HepG2 (cell line): Measurements from ENCODE around the gene NRG2. TPM values are rescaled to one million over a fixed set of nuclear protein-coding genes. Genes with fewer than 3 reads are reported as not detected.

Experiments
- ATAC-seq: fragments of 200-7000 bp; cut with Tn5 transposase; 3 replicates; pipeline ENCODE4 v1.9.1; 2020; ENCODE audit warnings: mild to moderate bottlenecking, moderate library complexity
- BruUV-seq: library from RNA; stranded (reverse); fragments of 400-500 nt; replicated peaks from 2 replicates; lab custom pipeline; 2021; lab: Mats Ljungman, UMichigan
- CTCF ChIA-PET: fragments of 300-600 bp; formaldehyde crosslinking; extraction: SDS; loops from one replicate; lab custom pipeline; 2021; ENCODE audit warnings: low total read pairs, inconsistent platforms, low intra/inter-chr PET ratio; lab: Yijun Ruan, JAX
- POLR2A ChIA-PET: fragments of 350-600 bp; sonication (Branson Sonifier 250); formaldehyde crosslinking; loops from one replicate; lab custom pipeline; 2020; ENCODE audit warnings: antibody characterized with exemption, inconsistent platforms; lab: Yijun Ruan, JAX
- DNase-seq: peaks from one replicate; pipeline ENCODE4 v3.0.0-alpha.2; 2015; ENCODE audit warnings: low spot score
- FAIRE-seq: peaks from 3 replicates; lab custom pipeline; 2011; peaks lifted over from hg19 to GRCh38; lab: Jason Lieb, UNC
- H2AFZ ChIP-seq: one replicate; pipeline ENCODE4 v1.6.1; 2011; ENCODE audit warnings: low read length, inconsistent platforms
- H3K27ac ChIP-seq: fragments of 300-600 bp; 3 replicates; pipeline ENCODE4 v1.8.0; 2011; ENCODE audit warnings: mixed run types, mild to moderate bottlenecking, mixed read lengths, low read length, inconsistent platforms; ENCODE audit not compliant: insufficient read depth; ENCODE audit errors: extremely low read length
- H3K27me3 ChIP-seq, 2 experiments: fragments of 200-600 bp in 1 of 2; 2 replicates in 1 of 2; 3 replicates in 1 of 2; pipeline versions ENCODE4 v1.6.0 to v1.8.0; 2011; ENCODE audit warnings: low read length in 2 of 2, mild to moderate bottlenecking in 2 of 2, moderate library complexity in 2 of 2, inconsistent platforms in 1 of 2; ENCODE audit not compliant: insufficient read depth in 2 of 2, control insufficient read depth in 1 of 2
- H3K36me3 ChIP-seq, 2 experiments: fragments of 200-600 bp in 1 of 2; replicated peaks in 1 of 2; 2 replicates in 1 of 2; 3 replicates in 1 of 2; pipeline versions ENCODE4 v1.5.1 to v1.8.0; 2011; ENCODE audit warnings: low read length in 2 of 2, inconsistent platforms in 1 of 2; ENCODE audit not compliant: insufficient read depth in 2 of 2, control insufficient read depth in 1 of 2
- H3K4me1 ChIP-seq: 2 replicates; pipeline ENCODE4 v1.5.1; 2012; ENCODE audit warnings: low read length, inconsistent platforms; ENCODE audit not compliant: insufficient read depth
- H3K4me2 ChIP-seq: 2 replicates; pipeline ENCODE4 v1.6.0; 2011; ENCODE audit warnings: low read depth, low read length, inconsistent platforms
- H3K4me3 ChIP-seq, 3 experiments: fragments of 200-600 bp in 1 of 3; sonication (generic), shearing (Covaris generic) in 1 of 3; replicated peaks in 1 of 3; 2 replicates each; pipeline ENCODE4 v1.5.1; 2011 to 2016; ENCODE audit warnings: low read length in 3 of 3, inconsistent platforms in 2 of 3, low read depth in 2 of 3, mild to moderate bottlenecking in 2 of 3, control low read depth in 1 of 3, mixed read lengths in 1 of 3; ENCODE audit not compliant: insufficient read depth in 1 of 3
- H3K79me2 ChIP-seq: one replicate; pipeline ENCODE4 v1.6.1; 2011; ENCODE audit warnings: low read length, inconsistent platforms; ENCODE audit not compliant: insufficient read depth
- H3K9ac ChIP-seq: 2 replicates; pipeline ENCODE4 v1.6.0; 2011; ENCODE audit warnings: mild to moderate bottlenecking, low read depth, low read length, inconsistent platforms; ENCODE audit not compliant: insufficient read depth
- H3K9me3 ChIP-seq: 2 replicates; pipeline ENCODE4 v1.5.1; 2012; ENCODE audit warnings: mild to moderate bottlenecking, low read length
- H4K20me1 ChIP-seq: 2 replicates; pipeline ENCODE4 v1.6.0; 2011; ENCODE audit warnings: inconsistent platforms, mild to moderate bottlenecking, low read length, moderate library complexity; ENCODE audit not compliant: insufficient read depth
- CHCHD3 ChIP-seq: sonication (generic); formaldehyde crosslinking; IDR thresholded peaks from 2 replicates; pipeline ENCODE4 v1.8.0; 2022; ENCODE audit warnings: mild to moderate bottlenecking, missing genetic modification reagents, moderate library complexity
- EP300 ChIP-seq, 3 experiments: sonication (generic) in 1 of 3; formaldehyde crosslinking in 1 of 3; IDR thresholded peaks; 2 replicates each; pipeline versions ENCODE4 v1.5.1 to v1.6.1; 2011 to 2020; ENCODE audit warnings: low read depth in 2 of 3, low read length in 2 of 3, borderline replicate concordance in 1 of 3, improper control_type of control experiment in 1 of 3, mild to moderate bottlenecking in 1 of 3, missing genetic modification reagents in 1 of 3, moderate library complexity in 1 of 3
- KLF13 ChIP-seq: sonication (generic); formaldehyde crosslinking; IDR thresholded peaks from 2 replicates; pipeline ENCODE4 v1.4.0; 2020; ENCODE audit warnings: mild to moderate bottlenecking, missing genetic modification reagents
- KMT2A ChIP-seq: sonication (generic); formaldehyde crosslinking; IDR thresholded peaks from 2 replicates; pipeline ENCODE4 v1.4.0; 2020; ENCODE audit warnings: missing genetic modification reagents
- RARA ChIP-seq: IDR thresholded peaks from 2 replicates; pipeline ENCODE4 v1.6.1; 2016; ENCODE audit warnings: missing genetic modification reagents, missing compliant biosample characterization
- ZC3H4 ChIP-seq: sonication (generic); formaldehyde crosslinking; IDR thresholded peaks from 2 replicates; pipeline ENCODE4 v1.4.0; 2020; ENCODE audit warnings: missing genetic modification reagents, borderline replicate concordance
- ZFP1 ChIP-seq: IDR thresholded peaks from 2 replicates; pipeline ENCODE4 v1.6.1; 2016
- ZSCAN22 ChIP-seq: sonication (generic); formaldehyde crosslinking; IDR thresholded peaks from 2 replicates; pipeline ENCODE4 v1.4.0; 2020; ENCODE audit warnings: mild to moderate bottlenecking, missing genetic modification reagents
- WGBS: methylation state at CpG from one replicate; pipeline ENCODE4 v1.1.6; 2017; ENCODE audit warnings: low lambda C conversion rate; 5-methylcytosine and 5-hydroxymethylcytosine counted together
- in situ Hi-C: cut with HindIII; loops from 2 replicates; pipeline ENCODE4 v1.10.0; 2017; ENCODE audit warnings: low pct_unique_long_range_greater_than_20kb; ENCODE audit not compliant: extremely low pct_ligation_motif_present
- intact Hi-C: fragments of 100-400 bp; cut with micrococcal nuclease; formaldehyde crosslinking; loops from one replicate; pipeline ENCODE4 v1.10.0; 2022; ENCODE audit not compliant: unreplicated experiment
- polyA plus RNA-seq, 8 experiments: library from polyadenylated mRNA; depleted of rRNA in 3 of 8; stranded (reverse) in 7 of 8; unstranded in 1 of 8; fragments of >200 nt; fragmentation: Illumina TruSeq in 4 of 8; extraction: Trizol in 4 of 8; gene quantifications; 2 replicates each; pipeline versions ENCODE4 v1.2.1 to v1.2.3, GENCODE V29; 2011 to 2016; ENCODE audit warnings: low read depth in 4 of 8, missing spikeins in 1 of 8, mixed read lengths in 1 of 8; ENCODE audit not compliant: insufficient read depth in 1 of 8
- total RNA-seq, 5 experiments: library from RNA; depleted of rRNA; stranded (reverse); fragments of >200 nt; fragmentation: Illumina TruSeq; extraction: Trizol; gene quantifications; 2 replicates each; pipeline ENCODE4 v1.2.3, GENCODE V29; 2016; ENCODE audit warnings: low read depth in 1 of 5
- TF ChIP-seq, protein P1 (sequence below): IDR thresholded peaks from 2 replicates; pipeline ENCODE4 v1.6.1; 2016; ENCODE audit warnings: mild to moderate bottlenecking, missing biosample characterization, missing genetic modification reagents

The NRG2 gene
- total and polyA plus RNA-seq, 2 of the 13 experiments (the other 11 are each of a cell fraction or from before 2014, with no cell fraction given) = not detected

DNA sequence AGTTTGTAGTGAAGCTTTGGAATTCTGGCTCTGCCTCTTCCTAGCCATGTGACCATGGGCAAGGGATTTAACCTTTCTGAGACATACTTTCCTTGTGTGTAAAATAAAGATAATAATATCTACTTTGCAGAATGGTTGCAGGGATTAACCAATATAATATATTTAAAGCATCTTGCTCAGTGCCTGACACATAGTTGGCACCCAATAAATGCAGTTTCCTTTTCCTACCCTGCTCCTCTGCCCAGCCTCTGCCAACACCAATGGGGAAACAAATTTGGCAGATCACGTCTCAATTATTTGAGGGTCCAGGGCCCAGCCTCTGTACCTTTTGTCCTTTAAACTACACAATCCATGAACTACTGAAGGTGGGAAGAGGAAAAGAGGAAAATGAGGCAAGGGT is 91.1 kb downstream of the NRG2 start:
- intact Hi-C loops (no loop called here), in situ Hi-C loops (loop anchor here (25.0 kb wide), 1 partner anchor 315 kb away; the partner anchor contains the start of gene CXXC5)
- no peak for DNase-seq
- Histone ChIP-seq H3K36me3 (no peaks in the 10 kb centered on the region), H3K27ac (no peak overlapping the region), H3K4me2 (no peak overlapping the region), H3K79me2 (no peaks in the 10 kb centered on the region), H3K4me1 (no peaks in the 10 kb centered on the region), H3K9ac (no peak overlapping the region), H2AFZ (no peak overlapping the region), H3K4me3 (no peak overlapping the region), H4K20me1 (no peaks in the 10 kb centered on the region), H3K9me3 (no peaks in the 10 kb centered on the region), H3K27me3 (peaks cover 2 to 27% of the 10 kb centered on the region in 2 experiments; a peak in 4 of 5 replicates)
- 0% methylated on average over 1 of the region's 1 CpG for WGBS
- ChIA-PET CTCF (no interaction called here), POLR2A (no interaction called here)
- TF ChIP-seq KMT2A (CRISPR knock-in tag) = no peak
- no peak for TF ChIP-seq EP300 (IDR thresholded peaks at IDR 0.05; ENCODE audit: low read depth in 2 of 2, low read length in 2 of 2)
- no peak for TF ChIP-seq EP300 (CRISPR knock-in tag; IDR thresholded peaks at IDR 0.05; ENCODE audit: borderline replicate concordance)
- TF ChIP-seq ZC3H4 = no peak
- TF ChIP-seq, protein P1, sequence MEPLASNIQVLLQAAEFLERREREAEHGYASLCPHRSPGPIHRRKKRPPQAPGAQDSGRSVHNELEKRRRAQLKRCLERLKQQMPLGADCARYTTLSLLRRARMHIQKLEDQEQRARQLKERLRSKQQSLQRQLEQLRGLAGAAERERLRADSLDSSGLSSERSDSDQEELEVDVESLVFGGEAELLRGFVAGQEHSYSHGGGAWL (CRISPR knock-in tag) = no peak
- no peak for TF ChIP-seq RARA (CRISPR knock-in tag)
- no peak for TF ChIP-seq CHCHD3 (CRISPR knock-in tag)
- TF ChIP-seq ZSCAN22 = no peak
- no peak for TF ChIP-seq ZFP1 (CRISPR knock-in tag)
- TF ChIP-seq KLF13 (CRISPR knock-in tag) = no peak
- no peak for FAIRE-seq
- ATAC-seq = no peak
- no TSS peak for BruUV-seq
